Stimulated activated CD8-positive, alpha-beta memory T cell treated with anti-CD3 and anti-CD28 coated beads, Interleukin-7, amount 100 ng/mL, for 1 hour (primary cell): ENCODE data around the gene AMFR.
"Not testable (repeated sequence)": the region's sequence is repeated elsewhere in the genome, so short reads cannot be mapped to it uniquely, and the experiment has no call there.

Source experiments
- DNase-seq, 2 donors: peaks; one replicate each; pipeline ENCODE4 v3.0.0-alpha.2; 2020; ENCODE audit warnings: low read depth in 2 of 2

The AMFR gene

DNA sequence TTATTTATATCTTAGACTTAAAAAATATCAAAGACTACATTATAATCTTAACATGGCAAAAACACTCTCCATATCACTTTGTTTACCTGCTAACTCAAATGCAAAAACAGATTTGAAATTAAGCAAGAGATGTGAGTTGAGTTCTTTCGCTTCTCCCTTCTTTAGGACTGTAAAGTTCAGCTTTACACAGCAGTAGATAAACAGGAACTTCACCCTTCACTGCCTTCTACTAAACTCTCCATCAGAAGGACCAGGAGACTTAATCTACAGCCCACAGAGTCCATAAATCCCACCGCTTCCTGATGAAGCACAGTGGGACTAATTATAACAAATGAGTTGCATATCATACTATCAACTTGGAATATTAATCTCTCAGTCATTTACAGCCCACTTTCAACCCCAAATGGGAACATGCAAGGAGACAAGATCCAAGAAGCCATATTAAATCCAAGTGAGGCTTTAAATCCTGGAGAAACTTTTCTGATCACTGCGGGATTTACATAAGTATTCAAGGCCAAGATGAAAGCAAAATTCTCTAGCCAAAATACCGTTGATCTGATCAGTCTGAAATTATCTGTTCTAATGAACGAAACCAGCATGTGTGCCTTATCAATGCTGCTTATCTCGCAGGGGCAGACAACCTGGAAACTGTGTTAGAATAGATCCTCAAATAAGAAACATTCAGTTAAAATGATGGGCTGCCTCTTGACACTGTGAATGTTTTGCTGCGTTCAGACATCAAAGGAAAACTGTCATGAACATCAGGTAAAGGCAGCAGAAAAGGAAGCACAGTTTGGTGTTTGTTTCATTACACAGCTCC is 1.6 kb downstream of the AMFR start:
- DNase-seq: no peak

DNA sequence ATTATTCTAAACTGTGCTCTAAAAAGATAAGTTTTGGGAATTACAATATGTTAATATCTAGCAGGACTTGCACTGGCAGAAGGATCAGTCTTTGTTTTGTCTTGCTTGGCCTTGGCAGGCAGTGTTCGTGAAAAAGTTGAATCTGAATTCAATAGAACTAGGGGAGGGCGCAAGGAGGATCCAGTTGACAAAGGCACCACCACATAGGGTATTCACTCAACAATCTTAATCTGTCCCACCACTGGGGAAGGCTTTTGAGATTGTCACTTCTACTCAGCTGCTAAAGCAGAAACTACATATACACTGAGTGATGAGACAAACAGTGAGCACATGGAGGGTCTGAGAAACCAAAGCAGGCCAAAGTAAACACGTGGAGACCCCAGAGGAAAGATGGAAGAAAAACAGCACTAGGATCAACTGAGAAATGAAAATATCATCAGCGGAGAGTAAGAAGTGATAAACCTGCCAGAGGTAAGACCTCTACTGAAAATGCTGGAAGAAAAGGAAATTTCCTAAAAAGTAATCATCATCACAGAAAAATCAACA is 2.4 kb downstream of the AMFR start:
- no peak for DNase-seq

DNA sequence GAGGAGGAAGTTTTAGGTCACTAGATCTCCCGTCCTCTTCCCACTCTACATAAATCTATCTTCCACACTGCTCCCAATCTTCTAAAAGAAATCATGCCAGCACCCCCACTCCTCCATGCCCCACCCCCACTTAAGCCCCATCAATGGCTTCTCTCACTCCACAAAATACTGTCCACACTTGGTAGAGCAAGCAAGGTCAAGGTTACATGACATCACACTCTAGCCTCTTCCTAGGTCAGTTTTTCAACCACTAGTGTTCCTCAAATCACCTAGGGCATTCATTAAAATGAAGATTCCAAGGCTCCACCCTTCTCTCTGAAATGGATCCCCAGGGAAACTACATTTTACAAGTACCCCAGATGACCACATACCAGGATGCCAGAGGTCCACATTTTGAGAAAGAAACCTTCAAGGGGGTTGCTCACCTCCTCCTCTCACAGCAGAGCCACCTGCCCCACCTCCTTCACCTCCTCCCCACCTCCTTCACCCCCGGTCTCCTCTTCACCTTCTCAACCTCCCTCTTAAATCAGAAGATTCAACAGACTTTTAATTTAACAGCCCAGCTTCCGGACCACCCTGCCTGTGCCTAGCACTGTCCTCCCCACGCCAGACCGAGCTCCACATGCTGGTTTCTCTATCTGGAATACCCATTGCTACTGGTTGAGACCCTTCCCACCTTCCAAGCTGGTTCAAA is 3.2 kb downstream of the AMFR start:
- no peak for DNase-seq

DNA sequence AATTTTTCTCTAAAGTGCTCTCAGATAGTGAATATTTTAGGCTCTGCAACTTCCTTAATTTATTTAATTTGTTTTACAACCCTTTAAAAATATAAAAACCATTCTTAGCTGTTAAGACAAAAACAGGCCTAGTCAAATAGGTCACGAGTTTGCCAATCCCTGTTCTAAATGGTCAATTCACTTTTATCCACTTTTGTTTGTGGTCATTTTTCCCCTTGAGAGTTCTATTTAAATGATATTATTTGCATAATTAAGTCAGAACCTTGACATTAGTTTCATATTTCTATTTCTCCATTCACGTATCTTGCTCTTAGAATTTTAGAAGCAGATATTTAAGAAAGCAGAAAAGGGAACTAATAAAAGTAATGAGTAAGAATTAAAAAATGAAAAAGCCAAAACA is 4.0 kb downstream of the AMFR start:
- DNase-seq: no peak

DNA sequence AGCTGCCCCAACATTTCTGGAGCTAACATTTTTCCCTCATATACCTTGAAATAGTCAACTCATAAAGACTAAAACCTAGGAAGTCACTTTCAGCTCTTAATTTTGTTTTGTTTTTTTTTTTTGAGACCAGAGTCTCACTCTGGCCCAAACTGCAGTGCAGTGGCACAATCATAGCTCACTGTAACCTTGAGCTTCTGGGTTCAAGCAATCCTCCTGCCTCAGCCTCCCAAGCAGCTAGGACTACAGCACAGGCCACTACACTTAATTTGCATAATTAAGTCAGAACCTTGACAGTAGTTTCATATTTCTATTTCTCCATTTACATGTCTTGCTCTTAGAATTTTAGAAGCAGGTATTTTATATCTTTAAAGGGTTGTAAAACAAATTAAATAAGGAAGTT is 4.7 kb downstream of the AMFR start:
- no peak for DNase-seq

DNA sequence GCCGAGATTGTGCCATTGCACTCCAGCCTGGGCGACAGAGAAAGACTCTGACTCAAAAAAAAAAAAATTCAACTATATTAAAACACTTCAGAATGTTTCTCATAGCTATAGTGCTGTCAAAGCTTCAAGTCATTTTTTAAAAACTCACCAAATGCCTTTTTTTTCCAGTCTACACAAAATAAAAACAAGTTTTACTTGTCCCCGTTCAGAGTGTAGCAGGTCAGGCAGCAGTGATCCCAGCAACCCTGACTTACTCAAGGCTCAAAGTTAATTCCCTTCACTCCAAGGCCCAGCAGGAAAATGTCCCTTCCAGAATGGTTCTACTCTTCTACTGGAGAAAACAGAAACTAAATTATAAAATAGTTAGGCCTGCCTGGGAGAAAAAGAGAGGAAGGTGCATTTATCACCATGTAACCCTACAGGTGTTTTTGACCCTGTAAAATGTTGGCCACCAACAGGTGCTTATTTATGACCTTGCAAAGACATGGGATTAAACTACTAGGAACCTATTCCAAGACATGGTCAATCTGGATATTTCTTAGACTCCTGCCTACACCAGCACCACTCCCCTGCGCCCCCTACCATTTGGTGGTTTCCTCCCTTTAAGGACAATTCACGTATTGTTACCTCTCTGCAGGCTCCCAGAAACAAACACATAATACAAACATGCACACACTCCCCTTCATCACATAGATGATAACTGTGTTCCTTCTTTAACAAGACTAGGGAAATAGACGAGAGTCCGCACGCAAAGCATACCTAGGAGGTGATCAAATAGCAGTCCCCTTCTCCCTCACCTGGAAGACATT is 5.4 kb downstream of the AMFR start:
- DNase-seq: no peak

DNA sequence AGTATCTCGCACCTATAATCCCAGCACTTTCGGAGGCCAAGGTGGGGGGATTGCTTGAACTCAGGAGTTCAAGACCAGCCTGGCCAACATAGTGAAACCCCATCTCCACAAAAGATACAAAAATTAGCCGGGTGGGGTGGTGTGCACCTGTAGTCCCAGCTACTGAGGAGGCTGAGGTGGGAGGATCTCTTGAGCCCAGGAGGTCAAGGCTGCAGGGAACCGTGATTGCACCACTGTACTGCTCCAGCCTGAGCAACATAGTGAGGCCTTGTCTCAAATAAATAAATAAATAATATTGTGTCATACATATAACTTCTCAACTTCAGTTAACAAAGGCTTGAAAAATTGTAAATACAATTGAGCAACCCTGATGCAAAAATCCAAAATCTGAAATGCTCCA is 8.2 kb downstream of the AMFR start:
- no peak for DNase-seq

DNA sequence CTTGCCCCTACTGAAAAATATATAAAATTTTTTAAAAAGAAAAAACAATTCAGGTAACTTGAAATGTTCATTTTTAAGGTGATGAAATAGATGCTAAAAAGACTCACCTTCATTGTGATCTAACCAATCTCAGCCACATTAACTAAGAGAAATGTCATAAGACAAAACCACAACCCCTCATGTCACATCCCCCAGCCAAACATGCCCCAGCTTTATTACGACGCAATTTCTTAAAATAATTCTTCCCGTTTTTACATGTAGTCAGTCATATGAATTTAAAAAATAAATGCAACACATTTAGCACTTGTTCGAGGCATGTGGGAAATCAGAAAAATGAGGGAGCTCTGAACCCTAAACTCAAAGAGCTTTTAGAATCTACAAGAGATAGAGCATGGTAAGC is 9.5 kb downstream of the AMFR start:
- DNase-seq: no peak

DNA sequence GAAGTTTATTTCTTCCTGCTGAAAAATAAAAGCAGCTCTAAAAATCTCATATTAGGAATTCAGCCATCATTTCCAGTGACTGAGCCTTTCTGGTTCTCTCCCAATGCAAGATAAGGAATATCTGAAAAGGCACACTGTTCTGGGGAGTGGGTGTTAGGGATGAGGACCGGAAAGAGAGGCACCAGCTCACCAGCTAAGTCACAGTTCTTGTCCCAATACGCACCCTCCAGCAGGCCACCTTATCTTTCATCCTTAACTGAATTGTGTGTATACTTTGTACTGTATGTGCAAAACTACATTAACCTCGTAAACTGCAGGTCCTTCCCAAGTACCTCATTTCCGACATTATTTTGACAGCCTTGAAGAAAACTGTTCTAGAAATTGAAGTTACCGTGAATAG is 11.0 kb downstream of the AMFR start:
- DNase-seq: no peak

DNA sequence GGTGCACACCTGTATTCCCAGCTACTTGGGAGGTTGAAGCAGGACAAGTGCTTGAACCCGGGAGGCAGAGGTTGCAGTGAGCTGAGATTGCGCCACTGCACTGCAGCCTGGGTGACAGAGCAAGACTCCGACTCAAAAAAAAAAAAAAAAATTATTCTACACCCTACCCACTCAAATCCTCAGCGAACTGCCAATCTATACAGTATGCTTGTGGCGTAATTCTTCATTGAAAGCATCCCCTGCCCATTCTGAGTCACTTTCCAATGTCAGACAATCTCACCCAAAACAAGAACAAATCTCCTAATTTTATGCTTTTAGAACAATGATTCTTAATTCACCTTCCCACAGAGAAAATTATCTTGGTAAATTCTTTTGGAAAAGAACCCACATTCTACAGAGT is 12.0 kb downstream of the AMFR start:
- DNase-seq: no peak

DNA sequence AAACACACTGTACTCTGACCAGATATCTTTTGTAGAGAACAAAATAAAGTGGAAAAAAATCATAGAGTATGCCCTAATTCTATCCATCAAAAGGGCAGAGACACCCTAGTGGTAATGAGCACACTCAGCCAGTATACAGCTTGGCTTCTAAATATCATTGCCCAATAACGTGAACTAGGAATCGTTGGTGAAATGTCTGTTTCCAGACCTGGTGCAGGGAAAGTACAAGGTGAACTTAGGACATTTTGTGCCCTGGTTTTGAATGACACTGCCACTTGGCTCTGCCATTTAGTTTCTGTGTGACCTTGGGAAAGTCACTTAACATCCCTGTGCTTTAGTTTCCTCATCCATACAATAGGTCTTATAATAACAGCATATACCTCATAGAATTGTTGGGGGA is 13.7 kb downstream of the AMFR start:
- no peak for DNase-seq

DNA sequence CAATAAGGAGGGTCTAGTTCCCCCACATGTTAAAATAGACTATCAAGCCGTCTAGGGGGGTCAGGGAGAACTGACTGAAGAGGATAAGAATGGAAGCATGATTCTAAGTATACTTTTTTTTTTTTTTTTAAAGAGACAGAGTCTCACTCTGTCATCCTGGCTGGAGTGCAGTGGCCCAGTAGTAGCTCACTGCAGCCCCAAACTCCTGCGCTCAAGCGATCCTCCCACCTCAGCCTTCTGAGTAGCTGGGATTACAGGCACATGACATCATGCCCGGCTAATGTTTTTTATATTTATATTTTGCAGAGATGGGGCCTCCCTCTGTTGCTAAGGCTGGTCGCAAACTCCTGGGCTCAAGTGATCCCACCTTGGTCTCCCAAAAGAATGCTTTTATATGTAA is 14.2 kb downstream of the AMFR start:
- no peak for DNase-seq

DNA sequence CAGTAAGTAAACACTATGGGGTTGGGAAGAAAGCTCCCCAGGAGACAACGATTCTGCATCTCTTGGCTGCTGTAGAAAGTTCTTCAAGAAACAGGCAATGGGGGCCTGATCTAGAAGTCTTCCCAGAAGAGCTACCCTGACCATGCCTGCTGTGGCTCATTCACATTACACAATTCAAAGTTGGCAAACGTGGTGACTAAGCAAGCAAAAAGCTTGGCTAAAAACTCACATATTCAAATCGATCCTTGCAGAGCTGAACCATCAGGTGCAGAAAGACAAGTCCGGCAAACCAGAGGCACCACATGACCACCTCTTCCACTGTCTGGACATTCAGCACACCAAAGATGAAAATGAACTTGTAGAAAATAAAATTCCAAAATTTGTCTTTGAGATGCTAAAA is 16.1 kb downstream of the AMFR start:
- no peak for DNase-seq

DNA sequence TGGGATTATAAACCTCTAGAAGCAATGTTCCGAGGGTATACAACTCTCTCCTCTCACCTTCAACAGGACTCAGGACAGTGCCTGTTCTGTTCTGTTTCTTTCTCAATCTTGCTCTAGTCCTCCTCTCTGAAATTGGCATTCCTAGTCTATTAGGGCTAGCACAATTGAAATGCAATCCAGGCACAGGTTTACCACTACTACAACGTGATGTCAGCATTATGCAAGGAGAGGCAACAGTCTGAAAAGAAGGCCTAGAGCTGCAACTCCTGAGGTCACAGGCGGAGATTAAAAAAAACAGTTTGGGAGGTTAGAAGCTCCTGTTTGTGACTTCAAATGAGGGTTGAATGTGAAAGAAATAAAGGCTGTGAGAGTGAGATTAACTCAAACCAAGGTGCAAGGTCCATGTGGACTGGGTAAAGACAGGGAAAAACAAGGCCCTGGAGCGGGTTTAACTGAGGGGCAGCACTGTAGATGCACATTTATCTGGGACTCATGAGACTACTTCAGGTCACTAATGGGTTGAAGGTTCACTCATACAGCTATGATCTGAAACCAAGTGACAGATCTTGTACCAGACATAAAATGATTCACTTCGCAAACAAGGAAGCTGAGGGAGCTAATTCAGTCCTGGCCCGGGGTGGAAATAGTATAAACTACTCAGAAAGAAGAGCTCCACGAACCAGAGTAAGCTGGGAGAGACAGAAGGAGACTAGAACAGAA is 16.8 kb downstream of the AMFR start:
- no peak for DNase-seq

DNA sequence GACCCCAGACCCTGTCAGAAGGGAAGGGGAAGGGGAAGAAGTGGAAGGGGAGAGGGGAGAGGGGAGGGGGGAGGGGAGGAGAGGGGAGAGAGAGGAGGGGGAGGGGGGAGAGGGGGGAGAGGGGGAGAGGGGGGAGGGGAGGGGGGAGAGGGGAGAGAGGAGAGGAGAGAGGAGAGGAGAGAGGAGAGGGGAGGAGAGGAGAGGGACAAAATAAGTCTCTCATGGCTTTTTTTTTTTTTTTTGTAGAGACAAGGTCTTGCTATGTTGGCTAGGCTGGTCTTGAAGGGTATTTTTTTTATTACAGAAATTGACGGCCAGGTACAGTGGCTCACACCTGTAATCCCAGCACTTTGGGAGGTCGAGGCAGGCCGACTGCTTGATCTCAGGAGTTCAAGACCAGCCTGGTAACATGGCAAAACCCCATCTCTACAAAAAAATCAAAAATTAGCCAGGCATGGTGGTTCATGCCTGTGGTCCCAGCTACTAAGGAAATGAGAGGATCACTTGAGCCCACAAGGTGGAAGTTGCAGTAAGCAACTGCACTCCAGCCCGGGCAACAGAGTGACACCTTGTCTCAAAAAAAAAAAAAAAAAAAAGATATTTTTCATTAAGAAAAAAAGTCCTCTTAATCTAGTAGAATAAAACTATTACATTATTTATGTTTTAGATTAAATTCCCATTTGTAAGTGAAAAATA is 19.2 kb downstream of the AMFR start:
- no peak for DNase-seq

DNA sequence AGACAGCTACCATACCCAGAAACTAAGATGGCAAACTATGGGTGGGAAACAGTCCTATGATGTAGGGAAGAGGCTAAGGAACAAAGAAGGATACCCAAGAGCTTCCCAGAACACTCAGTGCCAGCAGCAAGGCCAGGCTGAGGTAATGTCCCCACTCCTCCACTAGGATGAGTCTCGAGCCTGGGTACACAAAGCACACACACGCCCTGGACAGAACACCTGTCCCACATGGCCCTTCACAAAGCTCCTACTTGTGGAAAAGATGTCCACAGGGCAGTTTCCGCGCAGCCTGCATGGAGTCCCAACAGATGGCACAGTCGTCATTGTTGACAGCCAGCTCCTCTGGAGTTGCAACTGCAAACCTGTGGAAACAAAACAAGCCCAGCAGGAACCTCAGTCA is 23.9 kb downstream of the AMFR start:
- DNase-seq: no peak

DNA sequence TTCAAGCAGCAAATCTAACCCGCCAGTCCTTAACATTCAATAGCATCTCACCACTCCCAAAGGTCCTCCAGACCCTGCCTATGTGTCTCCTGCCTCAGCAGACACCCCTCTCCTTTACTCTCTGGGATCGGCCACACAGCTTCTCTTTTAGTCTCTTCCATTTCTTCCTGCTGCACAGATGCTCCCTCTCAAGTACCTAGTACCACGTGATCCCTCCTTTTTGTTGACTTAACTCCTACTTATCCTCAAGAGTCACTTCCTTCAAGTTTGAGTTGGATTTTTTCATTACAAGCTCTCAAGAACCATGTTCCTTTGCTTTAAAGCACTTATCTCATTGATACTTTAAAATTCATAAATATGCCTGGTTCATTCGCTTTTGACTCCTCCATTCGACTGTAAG is 24.9 kb downstream of the AMFR start:
- DNase-seq: no peak

DNA sequence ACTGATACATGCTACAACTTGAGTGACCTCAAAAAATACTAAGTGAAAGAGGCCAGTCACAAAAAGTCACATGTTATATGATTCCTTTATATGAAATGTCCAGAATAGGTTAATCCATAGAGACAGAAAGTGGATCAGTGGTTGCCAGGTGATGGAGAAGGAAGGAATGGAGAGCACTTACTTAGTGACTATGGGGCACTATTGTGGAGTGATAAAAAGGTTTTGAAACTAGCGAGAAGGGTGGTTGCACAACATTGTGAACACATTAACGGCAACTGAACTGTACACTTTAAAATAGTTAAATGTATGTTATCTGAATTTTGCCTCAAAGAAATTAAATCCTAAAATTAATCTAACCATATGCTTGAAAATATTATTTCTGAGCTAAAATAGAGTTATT is 25.9 kb downstream of the AMFR start:
- DNase-seq: no peak

DNA sequence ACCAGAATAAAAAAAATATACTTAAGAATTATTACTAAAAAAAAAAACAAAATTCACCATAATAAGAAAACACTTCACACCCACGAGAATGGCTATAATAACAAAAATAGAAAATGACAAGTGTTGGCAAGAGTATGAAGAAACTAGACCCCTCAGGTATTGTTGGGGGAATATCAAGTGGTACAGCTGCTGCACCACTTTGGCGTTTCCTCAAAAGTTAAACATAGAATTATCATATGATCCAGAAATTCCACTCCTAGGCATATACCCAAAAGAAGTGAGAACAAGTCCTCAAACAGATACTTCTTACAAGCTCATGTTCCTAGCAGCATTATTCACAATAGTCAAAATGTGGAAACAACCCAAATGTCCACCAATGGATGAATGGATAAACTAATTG is 26.3 kb downstream of the AMFR start:
- no peak for DNase-seq

DNA sequence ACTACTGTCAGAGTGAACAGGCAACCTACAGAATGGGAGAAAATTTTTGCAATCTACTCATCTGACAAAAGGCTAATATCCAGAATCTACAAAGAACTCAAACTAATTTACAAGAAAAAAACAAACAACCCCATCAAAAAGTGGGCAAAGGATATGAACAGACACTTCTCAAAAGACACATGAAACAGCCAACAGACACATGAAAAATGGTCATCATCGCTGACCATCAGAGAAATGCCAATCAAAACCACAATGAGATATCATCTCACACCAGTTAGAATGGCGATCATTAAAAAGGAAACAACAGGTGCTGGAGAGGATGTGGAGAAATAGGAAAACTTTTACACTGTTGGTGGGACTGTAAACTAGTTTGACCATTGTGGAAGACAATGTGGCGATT is 28.6 kb downstream of the AMFR start:
- DNase-seq: not testable (repeated sequence)

DNA sequence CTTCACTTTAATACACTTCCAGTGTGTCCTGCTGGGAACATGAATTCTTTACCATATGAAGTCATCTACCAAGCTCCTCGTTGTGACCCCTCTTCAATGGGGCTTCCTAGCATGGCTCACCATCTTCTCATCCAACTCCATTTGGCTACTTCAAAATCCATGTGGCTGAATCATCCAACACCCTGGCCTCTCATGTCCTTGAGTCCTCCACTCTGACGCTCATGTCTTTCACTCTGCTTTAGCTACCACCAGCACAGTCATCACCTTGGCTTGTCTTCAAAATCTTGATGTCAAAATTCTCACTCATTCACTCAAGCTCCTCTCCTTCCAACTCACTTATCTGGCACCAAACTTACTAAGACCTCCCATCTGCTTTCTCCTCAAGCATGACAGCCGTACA is 35.8 kb downstream of the AMFR start:
- no peak for DNase-seq
